ENCODE data around the gene MTX1.

DNA sequence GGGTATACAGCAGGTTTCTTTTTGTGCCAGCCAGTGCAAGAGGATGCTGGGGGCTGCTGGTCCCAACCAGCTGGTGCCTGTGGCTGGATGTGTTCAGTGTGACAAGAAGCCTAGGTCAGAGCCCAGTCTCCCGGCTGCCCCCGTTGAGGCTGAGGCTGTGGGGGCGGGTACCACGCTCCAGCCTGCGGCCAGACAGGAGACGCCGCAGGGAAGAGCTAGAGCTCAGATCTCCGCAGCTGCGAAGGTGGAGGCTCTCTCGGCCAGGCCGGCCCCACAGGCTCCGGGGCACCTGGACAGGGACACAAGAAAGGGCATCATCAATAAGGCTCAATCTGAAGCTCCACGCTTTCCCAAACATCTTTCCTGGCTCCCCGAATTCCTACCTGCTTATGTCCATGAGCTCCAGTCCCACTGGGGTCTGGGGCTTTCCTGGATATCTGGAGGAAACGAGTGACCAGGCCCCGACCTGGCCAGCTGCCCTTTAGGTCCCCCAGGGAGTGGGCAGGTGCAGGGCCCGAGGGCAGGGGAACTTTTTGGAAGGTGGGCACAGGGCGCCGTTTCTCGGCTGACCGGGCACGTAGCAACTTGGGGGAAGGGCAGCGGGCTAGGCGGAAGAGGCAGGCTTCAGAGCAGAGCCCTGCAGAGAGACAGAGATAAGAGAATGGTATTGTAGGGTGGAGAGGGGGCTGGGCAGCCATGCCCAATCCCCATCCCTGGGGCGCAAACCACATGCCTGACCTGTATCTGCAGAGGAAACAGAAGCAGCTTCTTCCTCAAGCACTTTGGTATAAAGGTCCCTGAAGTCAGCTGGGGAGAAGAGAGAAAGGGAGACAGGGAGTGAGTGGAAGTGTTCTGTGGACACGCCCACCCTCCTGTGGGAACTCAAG lies 39.4 kb downstream of the MTX1 start:
- TF ChIP-seq EZH2 (IDR thresholded peaks at IDR 0.05; ENCODE audit: insufficient read depth, poor library complexity, severe bottlenecking) (no peak), EZH2phosphoT487 (IDR thresholded peaks at IDR 0.05; ENCODE audit: insufficient read depth, low read depth) (no peak)

Measured in GM23248 (cell line).